GM12878 (cell line): ENCODE measurements around the gene TMEM196. TPM values are rescaled to one million over a fixed set of nuclear protein-coding genes. Genes with fewer than 3 reads are reported as not detected.

ENCODE experiments used
- ATAC-seq: fragments of 200-7000 bp; cut with Tn5 transposase; 3 replicates; pipeline ENCODE4 v1.9.1; 2020; ENCODE audit warnings: mild to moderate bottlenecking, moderate library complexity
- BruUV-seq: library from RNA; stranded (reverse); fragments of 400-500 nt; replicated peaks from 2 replicates; lab custom pipeline; 2021; lab: Mats Ljungman, UMichigan
- CTCF ChIA-PET: fragments of 300-600 bp; sonication (Branson Sonifier 250); formaldehyde crosslinking; extraction: SDS; loops from one replicate; lab custom pipeline; 2021; ENCODE audit warnings: inconsistent platforms; lab: Yijun Ruan, JAX
- POLR2A ChIA-PET: fragments of 350-600 bp; formaldehyde crosslinking; extraction: SDS; loops from one replicate; lab custom pipeline; 2021; ENCODE audit warnings: inconsistent platforms; lab: Charles Lee
- RAD21 ChIA-PET: fragments of 300-600 bp; sonication (Branson Sonifier 250); formaldehyde crosslinking; loops from one replicate; lab custom pipeline; 2023; ENCODE audit warnings: antibody characterized with exemption; ENCODE audit not compliant: unreplicated experiment; lab: Charles Lee
- SMC1A ChIA-PET: fragments of 300-600 bp; sonication (Branson Sonifier 250); formaldehyde crosslinking; loops from one replicate; lab custom pipeline; 2023; ENCODE audit not compliant: unreplicated experiment, uncharacterized antibody; lab: Charles Lee
- DNase-seq: peaks from one replicate; pipeline ENCODE4 v3.0.0-alpha.2; 2011; ENCODE audit warnings: low read depth, low spot score
- FAIRE-seq: peaks from 3 replicates; lab custom pipeline; 2011; peaks lifted over from hg19 to GRCh38; lab: Jason Lieb, UNC
- H2AFZ ChIP-seq: 2 replicates; pipeline ENCODE4 v1.6.0; 2011; ENCODE audit warnings: low read depth, low read length, control low read depth; ENCODE audit not compliant: control insufficient read depth
- H3K27ac ChIP-seq: 2 replicates; pipeline ENCODE4 v1.5.1; 2011; ENCODE audit warnings: control low read depth; ENCODE audit not compliant: control insufficient read depth, insufficient read depth
- H3K27me3 ChIP-seq, 2 experiments: replicated peaks in 1 of 2; 2 replicates each; pipeline versions ENCODE4 v1.6.0 to v1.6.1; 2011; ENCODE audit warnings: low read length in 1 of 2; ENCODE audit not compliant: control insufficient read depth in 2 of 2, insufficient read depth in 2 of 2
- H3K36me3 ChIP-seq, 2 experiments: 2 replicates each; pipeline ENCODE4 v1.5.1; 2011; ENCODE audit warnings: low read length in 1 of 2; ENCODE audit not compliant: control insufficient read depth in 2 of 2, insufficient read depth in 2 of 2
- H3K4me1 ChIP-seq: 2 replicates; pipeline ENCODE4 v1.6.1; 2011; ENCODE audit warnings: mild to moderate bottlenecking, low read length, moderate library complexity, mixed read lengths; ENCODE audit not compliant: control insufficient read depth, insufficient read depth
- H3K4me2 ChIP-seq: 2 replicates; pipeline ENCODE4 v1.6.0; 2011; ENCODE audit warnings: control low read depth; ENCODE audit not compliant: control insufficient read depth, insufficient read depth
- H3K4me3 ChIP-seq: fragments of 200-600 bp; sonication (generic); 2 replicates; pipeline ENCODE4 v1.5.1; 2016
- H3K79me2 ChIP-seq: 2 replicates; pipeline ENCODE4 v1.6.0; 2011; ENCODE audit warnings: low read length; ENCODE audit not compliant: control insufficient read depth, insufficient read depth
- H3K9ac ChIP-seq: 2 replicates; pipeline ENCODE4 v1.8.0; 2011; ENCODE audit warnings: low read length, control low read depth, mixed read lengths; ENCODE audit not compliant: control insufficient read depth, insufficient read depth
- H3K9me3 ChIP-seq: replicated peaks from 3 replicates; pipeline ENCODE4 v1.5.1; 2011; ENCODE audit warnings: mild to moderate bottlenecking, low read length; ENCODE audit not compliant: control insufficient read depth, insufficient read depth
- H4K20me1 ChIP-seq: 2 replicates; pipeline ENCODE4 v1.6.0; 2011; ENCODE audit not compliant: control insufficient read depth, insufficient read depth
- CBFB ChIP-seq: IDR thresholded peaks from 2 replicates; pipeline ENCODE4 v1.6.1; 2016; ENCODE audit warnings: antibody characterized with exemption, low read depth
- CHD1 ChIP-seq: IDR thresholded peaks from 2 replicates; pipeline ENCODE4 v1.6.1; 2012; ENCODE audit warnings: low read depth, low read length, improper control_type of control experiment
- CREB1 ChIP-seq: IDR thresholded peaks from 2 replicates; pipeline ENCODE4 v1.6.1; 2012; ENCODE audit warnings: low read depth, mild to moderate bottlenecking, inconsistent platforms
- EGR1 ChIP-seq, 2 experiments: IDR thresholded peaks; 1 replicate in 1 of 2; 2 replicates in 1 of 2; pipeline ENCODE4 v1.6.1; 2011 to 2012; ENCODE audit warnings: low read depth in 2 of 2, low read length in 2 of 2, borderline replicate concordance in 1 of 2, mild to moderate bottlenecking in 1 of 2, moderate library complexity in 1 of 2
- EZH2 ChIP-seq: IDR thresholded peaks from 2 replicates; pipeline ENCODE4 v1.6.1; 2012; ENCODE audit warnings: low read depth, mild to moderate bottlenecking, control low read depth, inconsistent platforms, low read length, borderline replicate concordance; ENCODE audit not compliant: control insufficient read depth
- MAX ChIP-seq: IDR thresholded peaks from 2 replicates; pipeline ENCODE4 v1.6.1; 2012; ENCODE audit warnings: low read depth, low read length, improper control_type of control experiment
- NR2C2 ChIP-seq: IDR thresholded peaks from 2 replicates; pipeline ENCODE4 v1.6.1; 2011; ENCODE audit warnings: borderline replicate concordance, low read depth; ENCODE audit not compliant: control insufficient read depth, insufficient read length
- NRF1 ChIP-seq: conservative IDR thresholded peaks from 2 replicates; pipeline ENCODE4 v1.6.1; 2011; ENCODE audit warnings: mild to moderate bottlenecking, low read depth, low read length, improper control_type of control experiment
- RB1 ChIP-seq: fragments of 450-650 bp; formaldehyde crosslinking; IDR thresholded peaks from 2 replicates; pipeline ENCODE4 v1.6.1; 2017; ENCODE audit warnings: mild to moderate bottlenecking, borderline replicate concordance
- in situ Hi-C: fragments of 300-500 bp; cut with MboI; formaldehyde crosslinking; loops from 9 replicates; pipeline ENCODE4 v1.14.3; 2018; ENCODE audit warnings: mixed read lengths
- intact Hi-C: fragments of 100-400 bp; cut with micrococcal nuclease; formaldehyde crosslinking; loops from one replicate; pipeline ENCODE4 v1.14.2; 2022; ENCODE audit not compliant: unreplicated experiment
- polyA plus RNA-seq, 11 experiments: library from polyadenylated mRNA; depleted of rRNA in 4 of 11; unstranded in 6 of 11; stranded (reverse) in 5 of 11; fragments of >200 nt; fragmentation: Nextera tagmentation in 4 of 11; fragmentation: Illumina TruSeq in 1 of 11; extraction: Ambion mirVana in 4 of 11; extraction: Trizol in 1 of 11; gene quantifications; 1 replicate in 1 of 11; 2 replicates in 10 of 11; pipeline versions ENCODE4 v1.2.1 to v1.2.3, GENCODE V29; 2011 to 2016; ENCODE audit warnings: inconsistent platforms in 2 of 11, missing spikeins in 2 of 11, low read depth in 1 of 11
- total RNA-seq, 4 experiments: library from RNA; depleted of rRNA in 3 of 4; stranded (reverse); fragments of >200 nt in 3 of 4; fragmentation: Illumina TruSeq in 1 of 4; extraction: Trizol in 1 of 4; gene quantifications; 2 replicates each; pipeline versions ENCODE4 v1.2.1 to v1.2.3, GENCODE V29; 2013 to 2021

TMEM196 gene
- total and polyA plus RNA-seq, 10 of the 15 experiments (the other 5 are each of a cell fraction or from before 2014, with no cell fraction given): 0.04 TPM; not detected in 9

GRCh38 chr7:19696926-19697325 is 76.5 kb downstream of the TMEM196 start:
- ATAC-seq: no peak
- ChIA-PET CTCF (no interaction called here), SMC1A (interaction anchor here (0.6 to 1.4 kb wide), 3 partner anchors 10 to 1528 kb away, joined by 3 to 4 read pairs (median 3); no protein-coding TSS in a partner anchor), POLR2A (no interaction called here), RAD21 (no interaction called here)
- intact Hi-C loops: no loop called here
- FAIRE-seq: no peak
- no peaks in the 10 kb centered on the region for H3K27me3 ChIP-seq
- H3K79me2 ChIP-seq: no peaks in the 10 kb centered on the region
- no peak for TF ChIP-seq CBFB
- no peak for TF ChIP-seq EGR1 (IDR thresholded peaks at IDR 0.05; ENCODE audit: borderline replicate concordance in 1 of 2, low read depth in 2 of 2, low read length in 2 of 2)
- no peak for TF ChIP-seq CREB1
- TF ChIP-seq CHD1: no peak
- no peak for TF ChIP-seq EZH2
- no peak for TF ChIP-seq NRF1
- no peak for TF ChIP-seq RB1
- TF ChIP-seq NR2C2: no peak
- TF ChIP-seq MAX: no peak
- no peaks in the 10 kb centered on the region for H4K20me1 ChIP-seq
- no peaks in the 10 kb centered on the region; the same call in 2 of the 3 replicates for H3K9me3 ChIP-seq
- H3K4me2 ChIP-seq: no peak overlapping the region
- in situ Hi-C loops: no loop called here
- DNase-seq: no peak
- no TSS peak for BruUV-seq
- H2AFZ ChIP-seq: no peak overlapping the region
- peaks cover 2 to 6% of the 10 kb centered on the region in 2 experiments; a peak in 2 of 4 replicates for H3K36me3 ChIP-seq
- no peak overlapping the region for H3K9ac ChIP-seq
- no peak overlapping the region for H3K27ac ChIP-seq
- no peaks in the 10 kb centered on the region for H3K4me1 ChIP-seq
- H3K4me3 ChIP-seq: no peak overlapping the region
